Neural crest cell (in vitro differentiated cells): ENCODE measurements around the gene NKPD1. TPM values are rescaled to one million over a fixed set of nuclear protein-coding genes. Genes with fewer than 3 reads are reported as not detected.

ENCODE experiments used
- DNase-seq: peaks from one replicate; pipeline ENCODE4 v3.0.0; 2021; ENCODE audit warnings: low read depth, mixed read lengths, low spot score
- H3K27ac Mint-ChIP-seq: one replicate; pipeline ENCODE4 v1.8.0; 2021; ENCODE audit warnings: mild to moderate bottlenecking, mixed read lengths; ENCODE audit not compliant: unreplicated experiment
- H3K27me3 Mint-ChIP-seq: 2 replicates; pipeline ENCODE4 v1.8.0; 2021; ENCODE audit warnings: low read depth, mild to moderate bottlenecking, mixed read lengths
- H3K36me3 Mint-ChIP-seq: 2 replicates; pipeline ENCODE4 v1.8.0; 2021; ENCODE audit warnings: low read depth, mild to moderate bottlenecking, mixed read lengths
- H3K4me1 Mint-ChIP-seq: 2 replicates; pipeline ENCODE4 v1.8.0; 2021; ENCODE audit warnings: mixed read lengths
- H3K4me3 Mint-ChIP-seq: one replicate; pipeline ENCODE4 v1.8.0; 2021; ENCODE audit warnings: mild to moderate bottlenecking, mixed read lengths
- H3K9me3 Mint-ChIP-seq: 2 replicates; pipeline ENCODE4 v1.8.0; 2021; ENCODE audit warnings: mixed read lengths
- CTCF ChIP-seq: fragments of 200-600 bp; sonication (generic); conservative IDR thresholded peaks from 2 replicates; pipeline ENCODE4 v1.5.0; 2021; ENCODE audit warnings: antibody characterized with exemption, mild to moderate bottlenecking
- total RNA-seq: library from RNA; stranded (reverse); gene quantifications from 2 replicates; pipeline ENCODE4 v1.2.1, GENCODE V29; 2021

Gene NKPD1
- total RNA-seq, 1 donor from 2014 or later = 0.16 TPM

- Mint-ChIP-seq H3K4me3 (no peak overlapping the region), H3K4me1 (peaks cover 5% of the 10 kb centered on the region), H3K36me3 (peaks cover 10% of the 10 kb centered on the region), H3K9me3 (no peaks in the 10 kb centered on the region), H3K27me3 (no peaks in the 10 kb centered on the region), H3K27ac (no peak overlapping the region)
- DNase-seq = no peak
- no peak for TF ChIP-seq CTCF
Observed at GRCh38 chr19:45142726-45143110, 18.1 kb downstream of the NKPD1 start.

- H3K4me3 Mint-ChIP-seq = no peak overlapping the region
- no peaks in the 10 kb centered on the region for H3K9me3 Mint-ChIP-seq
Observed at GRCh38 chr19:45142016-45142725, 18.6 kb downstream of the NKPD1 start.

GRCh38 chr19:45141203-45141900, 19.4 kb downstream of the NKPD1 start:
- TF ChIP-seq CTCF = no peak
- DNase-seq = no peak
- Mint-ChIP-seq H3K36me3 (peaks cover 10% of the 10 kb centered on the region), H3K4me3 (no peak overlapping the region), H3K27ac (no peak overlapping the region), H3K9me3 (no peaks in the 10 kb centered on the region), H3K4me1 (peaks cover 18% of the 10 kb centered on the region), H3K27me3 (no peaks in the 10 kb centered on the region)

More at GRCh38 chr19:45142016-45142725, 18.6 kb downstream of the NKPD1 start:
- Mint-ChIP-seq H3K27me3 (no peaks in the 10 kb centered on the region), H3K27ac (no peak overlapping the region), H3K36me3 (peaks cover 10% of the 10 kb centered on the region), H3K4me1 (peaks cover 10% of the 10 kb centered on the region)
- no peak for TF ChIP-seq CTCF
- no peak for DNase-seq

- Mint-ChIP-seq H3K27ac (no peak overlapping the region), H3K4me1 (peaks cover 24% of the 10 kb centered on the region), H3K36me3 (peaks cover 10% of the 10 kb centered on the region), H3K9me3 (no peaks in the 10 kb centered on the region), H3K4me3 (no peak overlapping the region), H3K27me3 (no peaks in the 10 kb centered on the region)
- DNase-seq = no peak
- no peak for TF ChIP-seq CTCF
Observed at GRCh38 chr19:45140533-45140932, 20.2 kb downstream of the NKPD1 start.

- TF ChIP-seq CTCF = no peak
- Mint-ChIP-seq H3K27ac (no peak overlapping the region), H3K27me3 (no peaks in the 10 kb centered on the region), H3K9me3 (no peaks in the 10 kb centered on the region), H3K4me3 (no peak overlapping the region), H3K4me1 (peaks cover 24% of the 10 kb centered on the region), H3K36me3 (peaks cover 10% of the 10 kb centered on the region)
- DNase-seq = no peak
Observed at GRCh38 chr19:45140144-45140503, 20.7 kb downstream of the NKPD1 start.
